ENCODE data around the gene HSD17B12. TPM values are rescaled to one million over a fixed set of nuclear protein-coding genes. Genes with fewer than 3 reads are reported as not detected.

Gene HSD17B12
- total RNA-seq, 1 donor from 2014 or later, result 84.7 TPM

DNA sequence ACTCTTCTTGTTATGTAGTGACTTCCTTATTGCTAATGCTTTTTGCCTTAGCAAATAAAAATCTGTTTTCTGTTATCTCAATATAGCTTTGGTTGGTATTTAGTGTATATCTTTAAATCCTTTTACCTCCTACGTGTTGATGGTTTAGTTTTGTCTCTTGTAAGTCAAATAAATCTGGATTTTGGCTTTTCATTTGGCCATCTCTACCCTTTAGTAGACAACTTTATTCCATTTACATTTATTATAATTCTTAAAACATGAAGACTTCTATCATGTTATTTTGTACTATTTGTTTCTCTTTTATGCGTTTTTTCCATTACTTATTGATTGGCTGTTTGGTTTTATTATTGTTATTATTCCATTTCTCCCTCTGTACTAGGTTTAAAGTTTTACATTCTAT lies 180.6 kb downstream of the HSD17B12 start:
- TF ChIP-seq, protein P1, sequence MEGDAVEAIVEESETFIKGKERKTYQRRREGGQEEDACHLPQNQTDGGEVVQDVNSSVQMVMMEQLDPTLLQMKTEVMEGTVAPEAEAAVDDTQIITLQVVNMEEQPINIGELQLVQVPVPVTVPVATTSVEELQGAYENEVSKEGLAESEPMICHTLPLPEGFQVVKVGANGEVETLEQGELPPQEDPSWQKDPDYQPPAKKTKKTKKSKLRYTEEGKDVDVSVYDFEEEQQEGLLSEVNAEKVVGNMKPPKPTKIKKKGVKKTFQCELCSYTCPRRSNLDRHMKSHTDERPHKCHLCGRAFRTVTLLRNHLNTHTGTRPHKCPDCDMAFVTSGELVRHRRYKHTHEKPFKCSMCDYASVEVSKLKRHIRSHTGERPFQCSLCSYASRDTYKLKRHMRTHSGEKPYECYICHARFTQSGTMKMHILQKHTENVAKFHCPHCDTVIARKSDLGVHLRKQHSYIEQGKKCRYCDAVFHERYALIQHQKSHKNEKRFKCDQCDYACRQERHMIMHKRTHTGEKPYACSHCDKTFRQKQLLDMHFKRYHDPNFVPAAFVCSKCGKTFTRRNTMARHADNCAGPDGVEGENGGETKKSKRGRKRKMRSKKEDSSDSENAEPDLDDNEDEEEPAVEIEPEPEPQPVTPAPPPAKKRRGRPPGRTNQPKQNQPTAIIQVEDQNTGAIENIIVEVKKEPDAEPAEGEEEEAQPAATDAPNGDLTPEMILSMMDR (IDR thresholded peaks at IDR 0.05; ENCODE audit: insufficient read depth, low read length, poor library complexity, severe bottlenecking), result no peak
- Histone ChIP-seq H3K4me3 (ENCODE audit: low read depth, low read length) (no peak overlapping the region), H3K27me3 (ENCODE audit: control insufficient read depth, insufficient read depth, low read length) (no peaks in the 10 kb centered on the region), H3K36me3 (ENCODE audit: control insufficient read depth, insufficient read depth, low read length) (no peaks in the 10 kb centered on the region)
- no peak for DNase-seq (ENCODE audit: low read depth)

DNA sequence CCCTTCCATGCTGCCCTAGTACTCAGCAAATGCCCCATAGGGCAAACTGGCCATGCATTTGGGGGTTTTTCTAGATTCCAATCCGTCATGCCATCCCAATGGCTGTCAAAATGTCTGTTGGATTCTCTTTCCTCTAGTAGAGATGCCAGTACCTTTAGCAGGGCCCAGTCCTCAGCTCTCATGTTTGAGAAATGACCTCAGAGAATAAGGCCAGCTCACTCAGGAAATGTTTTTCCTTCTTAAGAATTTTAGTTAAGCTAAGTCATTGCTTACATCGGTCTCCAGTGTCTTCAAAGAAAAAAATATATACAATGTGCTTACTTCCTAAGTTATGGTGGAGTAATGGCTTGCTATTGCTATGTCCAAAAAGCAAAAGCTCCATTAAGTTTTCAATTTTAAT lies 186.0 kb downstream of the HSD17B12 start:
- Histone ChIP-seq H3K36me3 (ENCODE audit: control insufficient read depth, insufficient read depth, low read length) (no peaks in the 10 kb centered on the region), H3K27me3 (ENCODE audit: control insufficient read depth, insufficient read depth, low read length) (no peaks in the 10 kb centered on the region), H3K4me3 (ENCODE audit: low read depth, low read length) (no peak overlapping the region)
- TF ChIP-seq, protein P1 (IDR thresholded peaks at IDR 0.05; ENCODE audit: insufficient read depth, low read length, poor library complexity, severe bottlenecking), result no peak
- no peak for DNase-seq (ENCODE audit: low read depth)

DNA sequence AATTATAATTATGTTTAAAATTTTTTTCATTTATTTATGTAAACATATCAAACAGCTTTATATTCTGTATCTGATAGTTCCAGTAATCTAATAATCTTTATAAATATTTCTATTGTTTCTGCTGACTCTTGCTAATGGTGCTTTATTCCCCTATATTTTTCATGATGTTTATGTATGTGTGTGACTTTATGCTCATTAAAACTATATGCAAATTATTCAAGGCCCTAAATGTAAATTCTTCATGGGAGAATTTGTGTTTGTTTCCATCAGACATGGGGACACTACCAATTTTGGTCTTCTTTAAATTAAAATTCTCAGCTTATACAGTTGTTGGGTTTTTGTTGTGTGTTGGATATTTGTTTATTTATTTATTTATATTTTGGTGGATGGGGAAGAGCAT lies 186.4 kb downstream of the HSD17B12 start:
- H3K27me3 ChIP-seq (ENCODE audit: control insufficient read depth, insufficient read depth, low read length), result no peaks in the 10 kb centered on the region
- H3K36me3 ChIP-seq (ENCODE audit: control insufficient read depth, insufficient read depth, low read length), result no peaks in the 10 kb centered on the region
- DNase-seq (ENCODE audit: low read depth), result no peak
- TF ChIP-seq, protein P1 (IDR thresholded peaks at IDR 0.05; ENCODE audit: insufficient read depth, low read length, poor library complexity, severe bottlenecking), result no peak
- H3K4me3 ChIP-seq (ENCODE audit: low read depth, low read length), result no peak overlapping the region

DNA sequence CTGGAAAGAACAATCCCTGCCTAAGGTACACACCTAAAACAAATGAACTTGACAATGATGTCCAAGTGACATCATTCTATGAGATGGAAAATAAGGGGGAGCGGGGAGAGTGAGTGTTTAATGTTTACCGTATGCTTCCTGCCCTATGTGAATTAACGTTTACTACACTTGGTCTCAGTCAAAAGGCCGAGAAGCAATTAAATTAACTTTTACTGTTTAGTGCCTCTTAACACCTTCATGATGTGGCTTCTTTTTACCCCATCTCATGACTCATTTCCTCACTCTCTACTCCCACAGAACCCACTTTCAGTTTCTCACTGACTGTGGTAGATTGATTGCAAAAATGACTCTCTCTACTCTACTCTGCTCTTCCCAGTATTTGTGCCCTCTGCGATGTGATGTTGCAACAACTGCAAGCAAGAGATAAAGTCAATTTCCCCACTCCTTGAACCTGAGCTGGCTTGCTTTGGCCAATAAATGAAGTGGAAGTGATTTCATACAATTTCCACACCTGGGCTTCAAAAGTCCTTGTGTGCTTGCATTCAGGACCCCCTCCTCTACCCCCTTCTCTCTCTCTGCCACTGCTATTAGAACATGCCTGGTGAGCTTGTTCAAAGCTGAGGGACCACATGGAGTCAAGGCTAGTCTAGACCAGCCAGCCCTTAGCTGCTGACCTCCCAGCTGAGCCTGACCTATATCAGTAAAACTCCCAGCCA lies 188.5 kb downstream of the HSD17B12 start:
- H3K4me3 ChIP-seq (ENCODE audit: low read depth, low read length), result no peak overlapping the region
- H3K27me3 ChIP-seq (ENCODE audit: control insufficient read depth, insufficient read depth, low read length), result peaks cover 6% of the 10 kb centered on the region
- DNase-seq (ENCODE audit: low read depth), result peak; percentile 70
- TF ChIP-seq, protein P1 (IDR thresholded peaks at IDR 0.05; ENCODE audit: insufficient read depth, low read length, poor library complexity, severe bottlenecking), result no peak
- no peaks in the 10 kb centered on the region for H3K36me3 ChIP-seq (ENCODE audit: control insufficient read depth, insufficient read depth, low read length)

DNA sequence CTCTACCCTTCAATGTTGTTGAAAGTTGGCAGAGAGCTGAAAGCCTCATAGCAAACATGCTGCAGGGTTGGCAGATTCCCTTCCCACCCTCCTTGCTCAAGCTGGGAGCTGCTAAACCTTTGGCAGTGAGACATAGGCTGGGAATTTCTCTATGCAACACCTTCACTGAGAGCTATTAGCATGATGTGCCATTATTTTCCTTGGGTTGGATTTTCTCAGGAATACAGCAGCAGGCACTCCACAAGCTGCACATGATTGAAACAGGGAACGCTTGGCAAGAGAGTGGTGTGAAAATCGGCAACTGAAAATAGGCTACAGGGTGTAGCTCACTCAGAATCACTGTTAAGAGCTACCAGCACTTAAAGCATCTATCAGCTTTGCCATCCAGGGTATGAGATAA lies 190.5 kb downstream of the HSD17B12 start:
- TF ChIP-seq, protein P1 (IDR thresholded peaks at IDR 0.05; ENCODE audit: insufficient read depth, low read length, poor library complexity, severe bottlenecking), result no peak
- H3K27me3 ChIP-seq (ENCODE audit: control insufficient read depth, insufficient read depth, low read length), result peaks cover 6% of the 10 kb centered on the region
- no peak for DNase-seq (ENCODE audit: low read depth)
- no peaks in the 10 kb centered on the region for H3K36me3 ChIP-seq (ENCODE audit: control insufficient read depth, insufficient read depth, low read length)
- H3K4me3 ChIP-seq (ENCODE audit: low read depth, low read length), result no peak overlapping the region

DNA sequence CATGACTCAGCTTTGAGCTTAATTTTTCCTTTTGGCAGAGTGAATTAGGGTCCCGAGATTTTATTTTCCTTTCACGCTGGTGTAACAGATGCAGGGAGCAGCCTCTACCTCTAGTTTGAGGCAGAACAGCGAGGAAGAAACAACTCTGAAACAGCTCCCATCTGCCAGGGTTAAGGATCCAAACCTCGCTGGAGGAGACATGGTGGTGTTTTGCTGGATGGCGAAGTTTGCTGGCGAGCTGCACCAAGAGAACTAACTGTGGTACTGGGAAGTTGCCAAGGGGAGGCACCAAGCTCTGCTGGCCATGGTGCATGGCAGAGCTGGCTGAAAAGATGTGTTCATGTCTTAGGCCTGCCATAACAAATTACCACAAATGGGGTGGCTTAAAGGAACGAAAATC lies 192.5 kb downstream of the HSD17B12 start:
- TF ChIP-seq, protein P1 (IDR thresholded peaks at IDR 0.05; ENCODE audit: insufficient read depth, low read length, poor library complexity, severe bottlenecking), result no peak
- DNase-seq (ENCODE audit: low read depth), result no peak
- H3K4me3 ChIP-seq (ENCODE audit: low read depth, low read length), result no peak overlapping the region
- H3K27me3 ChIP-seq (ENCODE audit: control insufficient read depth, insufficient read depth, low read length), result peaks cover 6% of the 10 kb centered on the region
- H3K36me3 ChIP-seq (ENCODE audit: control insufficient read depth, insufficient read depth, low read length), result no peaks in the 10 kb centered on the region
